Stimulated activated CD4-positive, alpha-beta T cell treated with anti-CD3 and anti-CD28 coated beads, Interleukin-2, amount 100 ng/mL, for 48 hours (primary cell): ENCODE results near the gene BRCA2.

Experiments used
- DNase-seq, 2 donors: peaks; one replicate each; pipeline ENCODE4 v3.0.0-alpha.2; 2020

Gene BRCA2

DNA sequence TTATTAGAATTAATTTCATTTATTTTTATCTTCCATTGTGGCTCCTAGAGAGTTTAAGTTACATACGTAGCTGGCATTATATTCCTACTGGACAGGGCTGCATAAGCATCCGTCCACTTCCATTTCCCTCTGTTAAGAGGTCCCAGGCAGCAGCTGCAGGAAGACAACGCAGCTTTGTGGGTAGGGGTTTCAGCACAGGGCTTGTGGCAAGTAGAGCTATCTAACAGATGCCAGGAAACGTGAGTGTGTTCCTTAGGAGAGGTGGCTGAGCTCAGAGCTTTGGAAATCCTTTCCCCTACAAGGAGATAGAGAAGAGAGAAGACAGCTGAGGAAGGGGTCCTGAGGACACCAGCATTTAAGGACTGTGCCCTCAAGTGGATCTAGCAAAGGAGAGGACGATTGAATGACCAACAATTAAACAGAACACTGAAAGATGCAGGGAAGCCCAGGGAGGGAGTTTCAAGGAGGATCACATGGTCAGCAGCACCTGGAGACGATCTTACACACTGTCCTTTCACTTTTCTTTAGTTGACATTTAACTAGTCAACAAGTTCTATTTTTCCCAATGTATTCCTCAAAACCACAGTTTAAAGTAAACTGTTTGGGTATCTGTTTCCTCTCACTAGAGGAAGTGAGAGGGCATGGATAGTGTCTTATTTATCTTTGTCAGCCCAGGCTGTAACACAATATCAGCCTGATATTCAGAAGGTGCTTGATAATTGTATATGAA, 114.9 kb downstream of the BRCA2 start:
- no peak for DNase-seq

DNA sequence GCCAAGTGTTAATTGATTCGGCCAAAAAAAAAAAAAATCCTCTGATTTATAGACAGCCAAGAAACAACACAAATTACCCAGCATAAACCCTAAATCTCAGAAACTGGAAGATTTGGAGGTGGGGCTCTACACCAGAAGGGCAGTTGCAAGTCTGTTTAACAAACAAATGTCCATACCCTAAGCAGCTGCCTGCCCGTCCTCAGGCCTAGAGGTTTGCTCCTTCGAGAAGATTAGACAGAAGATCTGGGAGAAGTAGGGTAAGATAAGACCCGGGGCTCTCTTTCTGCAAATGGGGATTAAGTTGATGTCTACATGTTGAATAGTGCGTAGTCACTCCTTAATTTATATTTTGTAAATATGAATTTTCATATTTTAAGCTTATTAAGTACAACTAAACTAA, 116.1 kb downstream of the BRCA2 start:
- no peak for DNase-seq

DNA sequence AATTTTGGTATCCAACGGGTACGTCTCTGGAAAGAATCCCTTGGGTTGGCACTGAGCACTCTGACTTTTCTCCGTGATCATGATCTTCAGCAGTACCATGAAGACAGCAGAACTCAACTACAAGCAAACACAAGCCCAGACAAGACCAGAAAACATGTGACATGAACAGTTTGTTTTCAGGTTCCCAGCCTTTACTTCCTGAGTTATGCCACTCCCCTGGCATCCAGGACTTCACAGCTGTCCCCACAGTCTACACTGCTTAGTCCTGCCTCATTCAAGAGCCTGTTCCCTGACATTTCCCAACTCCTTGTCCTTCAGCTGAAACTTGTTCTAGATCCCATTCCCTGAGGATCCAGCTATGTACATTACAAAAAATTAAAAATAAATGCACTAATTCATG, 117.5 kb downstream of the BRCA2 start:
- no peak for DNase-seq

DNA sequence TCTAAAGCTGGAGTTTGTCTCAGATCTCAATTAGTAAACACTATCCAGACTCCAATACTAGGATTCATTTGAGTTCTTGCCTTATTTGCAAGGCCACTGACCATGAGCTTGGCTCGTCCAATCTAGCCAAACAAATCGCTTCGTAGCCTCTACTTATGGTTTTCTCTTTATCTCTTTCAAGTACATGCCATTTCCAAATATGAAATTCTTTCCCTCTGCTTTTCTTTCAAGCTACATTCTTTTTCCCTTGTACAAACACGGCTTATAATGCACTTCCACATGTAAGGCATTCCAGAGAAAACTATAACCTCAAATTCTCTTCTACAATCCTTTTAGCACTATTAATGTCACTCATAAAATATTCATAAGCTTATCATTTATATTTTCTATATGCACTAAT, 123.6 kb downstream of the BRCA2 start:
- no peak for DNase-seq

DNA sequence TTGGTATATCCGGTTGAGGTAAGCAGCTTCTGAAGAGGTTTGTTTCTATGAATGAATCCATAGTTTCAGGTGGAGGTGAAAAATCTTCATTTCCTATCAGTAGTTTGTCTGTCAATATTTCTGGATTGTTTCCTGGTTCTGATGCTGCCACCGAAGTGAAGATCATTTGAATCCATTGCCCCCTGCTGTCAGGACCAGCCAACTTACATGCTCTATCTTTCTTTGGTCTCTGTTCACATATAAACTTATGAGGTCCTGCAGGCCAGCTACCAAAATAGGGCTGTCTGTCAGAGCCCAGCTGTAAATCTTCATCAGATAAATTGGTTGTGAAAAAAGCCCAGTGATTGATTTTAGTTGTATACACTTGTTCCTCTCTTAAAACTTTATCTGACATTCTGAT, 127.8 kb downstream of the BRCA2 start:
- DNase-seq: no peak

DNA sequence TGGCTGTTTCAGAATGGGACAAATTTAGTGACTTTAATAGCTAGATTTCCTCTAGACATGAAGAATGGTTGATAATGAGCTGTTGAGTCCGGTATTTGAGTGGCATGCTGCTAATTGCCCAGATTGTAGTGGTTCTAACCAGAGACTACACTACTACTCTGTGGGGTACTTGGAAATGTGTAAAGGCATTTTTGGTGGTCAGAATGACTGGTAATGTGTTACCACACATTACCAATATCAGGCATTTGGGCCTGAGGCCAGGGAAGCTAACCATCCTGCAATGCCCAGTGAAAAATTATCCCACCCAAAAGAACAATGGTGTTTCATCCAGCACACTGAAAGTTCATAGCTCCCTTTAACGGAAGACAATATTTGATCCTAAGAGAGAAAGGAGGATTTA, 130.2 kb downstream of the BRCA2 start:
- no peak for DNase-seq

DNA sequence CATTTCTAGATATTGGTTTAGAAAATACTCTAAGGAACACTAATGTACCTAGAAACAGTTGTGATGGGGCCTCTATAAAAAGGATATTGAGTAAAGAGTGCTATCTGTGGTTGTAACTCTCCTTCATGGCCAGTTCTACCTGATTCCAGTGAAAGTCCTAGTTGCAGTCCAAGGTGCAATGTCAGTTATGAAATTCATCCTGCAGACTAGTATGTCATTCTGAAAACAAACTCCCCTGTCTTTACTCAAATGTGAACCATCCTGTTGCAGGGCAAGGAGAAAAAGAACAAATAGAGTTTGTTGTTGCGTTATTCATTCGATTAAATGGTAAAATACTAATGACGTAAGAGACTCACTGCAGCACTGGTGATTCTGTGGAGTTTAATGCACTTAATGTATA, 130.9 kb downstream of the BRCA2 start:
- DNase-seq: no peak

DNA sequence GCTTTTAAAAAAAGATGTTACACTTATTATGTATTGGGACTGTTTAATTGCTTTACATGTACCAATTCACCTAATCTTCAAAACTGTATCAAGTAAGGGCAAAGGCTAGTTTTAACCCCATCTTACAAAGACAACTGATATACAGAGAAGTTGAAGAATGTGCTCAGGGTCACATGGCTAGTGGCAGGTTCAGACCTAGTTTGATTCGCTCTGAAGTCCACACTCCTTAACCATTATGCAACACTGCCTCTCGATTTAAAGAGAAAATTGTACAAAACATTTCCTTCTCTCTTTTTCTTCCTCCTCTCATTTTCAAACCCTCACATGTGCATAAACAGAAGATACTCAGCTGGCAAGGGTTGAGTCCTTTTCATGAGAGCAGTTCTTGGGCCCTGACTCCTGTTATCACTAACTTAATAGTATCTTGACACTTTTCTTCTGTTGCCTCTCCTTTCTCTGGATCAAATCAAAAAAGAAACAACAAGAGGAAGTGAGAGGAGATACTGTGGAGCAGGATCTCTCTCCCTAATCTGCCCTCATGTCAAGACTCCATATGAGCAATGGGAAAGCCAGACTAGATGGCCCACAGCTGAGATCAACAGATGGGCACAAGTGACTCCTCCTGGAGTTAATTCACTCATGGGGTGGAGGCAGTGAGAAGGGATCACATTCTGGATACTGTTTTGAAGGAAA, 131.6 kb downstream of the BRCA2 start:
- no peak for DNase-seq

DNA sequence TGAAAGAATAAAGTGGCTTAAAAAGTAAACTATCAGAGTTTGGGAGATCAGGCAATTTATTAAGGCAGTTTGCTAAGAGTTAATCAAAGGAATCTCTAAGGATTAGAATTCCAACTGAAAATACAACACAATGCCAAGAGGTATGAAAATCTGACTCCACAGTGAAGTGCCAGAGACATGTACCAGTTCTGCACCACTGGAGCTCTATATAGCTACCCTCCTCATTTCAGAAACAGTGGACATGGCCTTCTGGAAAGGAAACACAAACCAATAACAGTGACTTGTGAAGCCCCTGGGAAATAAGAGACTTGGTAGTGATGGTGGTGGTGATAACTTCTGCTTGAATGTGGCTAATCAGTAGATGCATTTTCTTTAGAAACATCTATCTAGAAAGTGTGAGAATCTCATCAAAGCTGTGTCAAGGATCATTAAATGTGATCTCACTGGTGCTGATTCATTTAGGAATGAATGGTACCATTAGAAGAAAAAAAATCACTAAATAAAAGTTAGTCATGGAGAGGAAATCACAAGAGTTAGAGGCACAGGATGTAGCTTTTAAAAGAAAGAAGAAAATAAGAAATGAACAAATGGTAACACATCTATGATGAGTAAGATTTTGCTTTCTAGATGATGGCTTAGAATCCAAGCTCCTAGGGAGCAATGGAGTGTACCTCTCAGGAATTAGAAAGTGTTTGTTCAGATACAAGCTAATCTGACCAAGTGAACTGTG, 132.8 kb downstream of the BRCA2 start:
- DNase-seq: no peak

DNA sequence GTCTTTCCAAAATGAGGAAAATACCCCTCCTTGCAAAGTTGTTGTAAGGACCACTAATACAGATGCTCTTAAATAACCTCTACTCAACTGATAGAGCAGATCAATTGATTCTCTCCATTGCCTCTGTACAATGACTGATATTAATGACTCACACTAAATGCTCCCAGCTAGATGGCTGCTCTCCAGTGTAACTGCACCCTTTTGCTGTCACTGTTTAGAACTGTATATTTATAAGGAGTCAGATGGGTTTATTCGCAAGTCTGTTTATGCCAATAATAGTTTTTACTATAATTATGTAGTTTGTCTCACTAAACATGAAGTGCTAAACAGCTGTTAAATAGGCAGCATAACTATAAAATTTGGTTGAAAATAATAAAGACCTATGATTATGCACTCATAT, 133.7 kb downstream of the BRCA2 start:
- DNase-seq: no peak
